ENCODE measurements around the gene PPP1R14C.
"Not testable (repeated sequence)": the region's sequence is repeated elsewhere in the genome, so short reads cannot be mapped to it uniquely, and the experiment has no call there.

The PPP1R14C gene

DNA sequence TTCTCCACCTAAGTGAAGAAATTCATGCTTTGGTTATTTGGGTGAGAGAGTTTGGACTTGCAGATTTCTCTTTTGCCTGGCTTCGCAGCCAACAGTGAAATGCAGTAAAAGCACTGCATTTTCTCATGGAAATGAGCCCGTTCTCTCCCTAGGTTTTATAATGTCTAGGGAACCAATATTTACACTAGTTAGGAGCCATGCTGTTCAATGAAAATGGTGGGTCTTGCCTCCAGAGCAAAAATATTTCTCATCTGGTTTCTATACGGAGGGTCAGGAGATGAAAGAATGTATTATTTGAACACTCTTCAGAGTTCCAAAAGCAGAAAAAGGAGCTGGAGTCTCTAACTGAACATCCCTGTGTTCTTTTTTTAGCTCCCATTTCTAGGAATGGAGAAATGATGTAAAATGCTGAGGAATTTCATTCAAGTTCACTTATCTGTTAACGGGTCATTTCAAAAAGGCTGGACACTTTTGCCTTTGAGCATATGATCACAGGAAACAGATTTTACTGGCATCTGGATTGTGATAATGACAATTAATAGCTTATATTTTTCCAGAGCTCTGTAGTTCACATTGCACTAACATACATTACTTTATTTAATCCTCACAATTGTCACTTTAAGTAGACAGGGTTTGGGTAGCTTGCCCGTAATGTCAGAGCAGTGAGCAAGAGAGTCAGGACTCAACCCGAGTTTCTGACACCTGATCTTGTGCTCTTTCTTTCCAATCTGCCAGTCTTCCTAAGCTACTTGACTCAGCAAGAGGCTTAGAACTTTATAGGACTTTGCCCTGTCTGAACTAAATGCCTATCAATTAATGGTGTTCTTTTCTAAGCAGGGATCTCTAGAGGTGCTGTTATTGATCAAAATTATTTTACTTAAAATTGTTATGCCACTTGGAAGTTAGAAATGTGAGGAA is 78.0 kb downstream of the PPP1R14C start:
- no peak for DNase-seq (ENCODE audit: low spot score)

GRCh38 chr6:150224820-150225219 is 82.0 kb downstream of the PPP1R14C start:
- DNase-seq (ENCODE audit: low spot score) = no peak

DNA sequence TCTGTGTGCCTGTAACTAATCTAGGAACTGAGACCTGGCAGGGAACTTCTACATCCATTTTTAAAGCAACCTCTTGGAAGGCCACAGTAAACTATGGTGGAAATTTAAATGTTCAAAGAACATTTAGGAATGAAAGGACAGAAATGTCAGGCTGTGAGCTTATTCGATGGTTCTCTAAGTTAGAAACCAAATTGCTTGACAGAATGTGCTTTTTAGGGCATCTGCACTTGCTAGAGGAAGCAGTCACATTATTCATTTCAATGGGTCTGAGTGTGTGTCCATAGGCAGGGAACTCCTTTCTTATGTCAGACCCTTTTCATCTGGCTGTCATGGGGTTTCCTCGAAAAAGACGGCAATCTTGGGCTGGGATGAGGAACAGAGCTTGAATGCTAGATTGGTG is 84.4 kb downstream of the PPP1R14C start:
- no peak for DNase-seq (ENCODE audit: low spot score)

- no peak for DNase-seq (ENCODE audit: low spot score)
These were observed 85.4 kb downstream of the PPP1R14C start for GRCh38 chr6:150228072-150228733.

DNA sequence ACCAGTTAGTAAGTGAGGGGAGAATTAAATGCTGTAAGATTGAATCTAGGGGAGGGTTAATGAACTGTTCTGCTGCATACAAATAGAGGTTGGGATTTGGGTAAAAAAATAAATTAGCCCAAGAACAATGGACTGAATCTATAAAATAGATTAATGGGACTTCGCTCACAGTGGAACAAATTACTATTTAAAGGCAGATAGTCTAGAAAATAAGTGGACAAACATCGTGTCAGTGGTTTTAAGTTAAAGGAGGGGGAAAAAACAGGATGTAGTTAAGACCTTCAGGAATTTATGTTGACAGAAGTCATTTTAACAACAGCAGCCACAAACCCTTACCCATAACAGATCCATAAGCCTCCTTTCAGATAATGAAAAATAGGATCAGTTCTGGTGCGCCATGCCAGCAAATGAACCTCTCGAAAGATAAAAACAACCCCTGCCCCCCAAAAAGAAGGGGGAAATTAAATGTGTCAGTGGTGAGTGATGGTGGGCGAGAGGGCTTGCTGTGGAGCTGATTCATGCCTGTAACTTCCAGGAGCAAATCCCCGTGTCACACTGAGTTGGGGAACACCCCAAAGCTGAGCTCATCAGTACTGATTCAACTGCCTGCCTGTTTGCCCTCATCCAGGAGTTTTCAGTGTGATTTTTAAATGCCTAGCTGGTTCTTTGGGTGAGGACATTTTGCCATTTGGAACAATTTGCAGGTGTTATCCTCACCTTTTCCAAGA is 86.8 kb downstream of the PPP1R14C start:
- DNase-seq (ENCODE audit: low spot score) = peak; percentile 52

GRCh38 chr6:150230164-150230561 is 87.3 kb downstream of the PPP1R14C start:
- no peak for DNase-seq (ENCODE audit: low spot score)

- no peak for DNase-seq (ENCODE audit: low spot score)
These were observed 88.1 kb downstream of the PPP1R14C start for GRCh38 chr6:150230832-150231524.

- DNase-seq (ENCODE audit: low spot score) = peak; percentile 68
These were observed 88.6 kb downstream of the PPP1R14C start for GRCh38 chr6:150231525-150231850.

DNA sequence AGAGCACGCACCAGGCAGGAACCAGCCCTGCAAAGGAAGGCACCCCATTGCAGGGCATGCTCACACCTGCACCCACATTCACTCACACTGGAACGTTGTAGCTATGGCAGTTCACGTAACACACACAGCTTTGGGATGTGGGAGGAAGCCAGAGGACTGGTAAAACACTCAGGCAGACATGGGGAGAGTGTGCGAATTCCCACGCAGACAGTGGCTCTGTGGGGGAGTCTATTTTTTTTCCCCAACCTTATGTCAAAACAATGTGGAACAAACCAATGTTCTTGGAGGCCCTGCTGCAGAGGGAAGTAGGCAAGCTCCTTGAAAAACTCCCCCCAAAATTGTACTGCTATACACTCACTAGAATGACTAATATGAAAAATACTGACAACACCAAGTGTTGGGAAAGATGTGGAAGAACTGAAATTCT is 91.0 kb downstream of the PPP1R14C start:
- DNase-seq (ENCODE audit: low spot score) = no peak

DNA sequence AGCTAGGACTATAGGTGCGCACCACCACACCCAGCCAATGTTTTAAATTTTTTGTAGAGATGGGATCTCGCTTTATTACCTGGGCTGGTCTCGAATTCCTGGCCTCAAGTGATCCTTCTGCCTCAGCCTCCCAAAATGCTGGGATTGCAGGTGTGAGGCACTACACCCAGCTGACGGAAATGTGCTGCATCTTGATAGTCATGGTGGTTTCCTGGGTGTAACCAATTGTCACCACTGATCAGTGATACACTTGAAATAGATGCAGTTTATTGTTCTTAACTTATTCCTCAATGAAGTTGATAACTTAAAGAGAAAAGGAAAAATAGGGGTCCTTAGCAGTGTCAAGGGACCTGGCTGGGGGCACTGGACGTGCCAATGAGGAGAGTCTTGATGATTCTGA is 92.4 kb downstream of the PPP1R14C start:
- DNase-seq (ENCODE audit: low spot score) = no peak

DNA sequence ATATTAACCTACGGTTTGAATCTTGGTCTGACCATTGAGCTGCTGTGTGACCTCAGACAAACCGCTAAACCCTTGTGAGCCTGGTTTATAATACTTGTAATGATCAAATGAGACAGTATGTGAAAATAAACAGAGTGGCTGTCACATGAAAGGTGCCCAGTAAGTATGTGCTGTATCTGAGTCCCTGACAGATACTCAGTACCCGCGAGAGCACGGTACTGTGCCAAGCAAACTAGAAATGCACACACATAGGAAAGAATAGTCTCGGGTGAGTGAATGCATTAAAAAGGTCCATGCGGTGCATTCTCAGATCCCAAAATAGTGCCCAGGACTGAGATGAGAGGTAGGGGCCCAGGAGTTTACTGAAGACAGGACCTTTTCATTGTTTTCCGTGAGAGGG is 93.3 kb downstream of the PPP1R14C start:
- no peak for DNase-seq (ENCODE audit: low spot score)

DNA sequence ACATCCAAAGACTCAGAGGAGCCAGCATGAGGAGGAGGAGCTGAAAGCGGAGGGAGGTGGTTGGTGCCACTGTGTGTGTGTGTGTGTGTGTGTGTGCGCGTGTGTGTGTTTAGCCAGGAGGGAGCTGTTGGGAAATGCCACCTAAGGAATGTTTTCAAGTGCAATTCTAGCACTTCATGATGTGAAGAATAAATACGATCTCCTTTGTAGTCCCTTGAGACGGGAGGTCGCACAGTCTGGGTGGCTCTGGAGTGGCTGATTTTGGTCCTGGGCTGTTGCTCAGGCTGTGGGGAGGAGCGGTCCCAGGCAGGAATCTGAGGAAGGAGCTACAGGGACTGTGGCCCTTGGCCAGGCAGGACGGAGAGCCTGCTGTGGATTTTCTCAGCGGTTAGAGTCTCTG is 93.7 kb downstream of the PPP1R14C start:
- DNase-seq (ENCODE audit: low spot score) = no peak

DNA sequence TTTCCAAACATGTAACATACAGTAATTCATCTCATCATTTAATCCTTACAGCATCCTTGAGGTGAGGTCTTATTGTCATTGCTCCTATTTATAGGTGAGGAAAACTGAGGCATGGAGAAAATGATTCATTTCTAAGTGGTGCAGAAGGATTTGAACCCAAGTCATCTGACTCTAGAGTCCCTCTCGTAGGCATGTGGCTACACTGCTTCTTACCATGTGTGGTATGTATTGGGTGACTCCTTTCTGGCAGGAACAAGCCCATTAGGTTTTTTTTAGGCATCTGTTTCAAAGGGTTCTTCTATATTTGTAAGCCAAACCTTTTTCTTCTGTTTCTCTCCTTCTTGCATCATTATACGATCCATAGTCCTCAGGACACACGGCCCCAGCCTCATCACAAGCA is 94.8 kb downstream of the PPP1R14C start:
- DNase-seq (ENCODE audit: low spot score) = no peak

GRCh38 chr6:150238336-150238741 is 95.5 kb downstream of the PPP1R14C start:
- DNase-seq (ENCODE audit: low spot score) = no peak

- DNase-seq (ENCODE audit: low spot score) = no peak
These were observed 96.1 kb downstream of the PPP1R14C start for GRCh38 chr6:150238846-150239407.

DNA sequence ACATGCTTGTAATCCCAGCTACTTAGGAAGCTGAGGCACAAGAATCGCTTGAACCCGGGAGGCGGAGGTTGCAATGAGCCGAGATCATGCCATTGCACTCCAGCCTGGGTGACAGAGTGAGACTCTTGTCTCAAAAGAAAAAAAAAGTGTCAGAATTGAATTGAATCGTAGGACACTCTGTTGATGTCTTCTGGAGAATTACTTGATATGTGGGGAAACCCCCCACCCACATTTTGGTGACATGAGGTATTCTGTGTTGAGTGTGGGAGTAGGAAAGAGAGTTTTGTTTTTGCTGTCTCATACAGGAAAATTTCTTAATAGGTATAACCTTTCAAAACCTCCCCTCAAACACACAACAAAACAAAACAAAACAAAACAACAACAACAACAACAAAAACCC is 98.9 kb downstream of the PPP1R14C start:
- not testable (repeated sequence) for DNase-seq (ENCODE audit: low spot score)

DNA sequence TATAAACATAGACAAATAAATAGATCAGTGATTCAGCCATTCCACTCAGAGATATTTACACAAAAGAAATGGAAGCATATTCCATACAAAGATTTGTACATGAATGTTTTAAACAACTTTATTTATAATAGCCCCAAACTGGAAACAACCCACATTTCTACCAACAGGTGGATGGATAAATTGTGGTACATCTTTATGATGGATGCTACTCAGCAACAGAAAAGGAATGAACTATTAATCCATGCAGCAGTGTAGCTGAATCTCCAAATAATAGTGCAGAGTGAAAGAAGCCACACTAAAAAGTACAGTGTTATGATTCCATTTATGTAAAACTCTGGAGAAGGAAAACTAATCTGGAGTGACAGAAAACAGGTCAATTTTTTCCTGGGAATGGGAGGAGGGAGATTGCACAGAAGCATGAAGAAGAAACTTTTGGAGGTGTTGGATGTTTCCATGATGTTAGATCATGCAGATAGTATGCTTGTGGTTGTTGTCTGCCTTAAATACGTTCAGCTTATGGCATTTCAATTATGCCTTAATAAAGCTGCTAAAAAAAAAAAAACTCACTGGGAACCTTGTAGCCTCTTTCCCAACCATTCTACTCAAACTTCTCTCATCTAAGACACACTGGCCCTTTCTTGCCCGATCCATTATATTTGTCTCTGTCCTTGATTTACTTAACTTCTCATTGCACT is 100.9 kb downstream of the PPP1R14C start:
- peak; percentile 64 for DNase-seq (ENCODE audit: low spot score)

- DNase-seq (ENCODE audit: low spot score) = no peak
These were observed 102.5 kb downstream of the PPP1R14C start for GRCh38 chr6:150245148-150245935.

- DNase-seq (ENCODE audit: low spot score) = no peak
These were observed 105.0 kb downstream of the PPP1R14C start for GRCh38 chr6:150247803-150248202.

DNA sequence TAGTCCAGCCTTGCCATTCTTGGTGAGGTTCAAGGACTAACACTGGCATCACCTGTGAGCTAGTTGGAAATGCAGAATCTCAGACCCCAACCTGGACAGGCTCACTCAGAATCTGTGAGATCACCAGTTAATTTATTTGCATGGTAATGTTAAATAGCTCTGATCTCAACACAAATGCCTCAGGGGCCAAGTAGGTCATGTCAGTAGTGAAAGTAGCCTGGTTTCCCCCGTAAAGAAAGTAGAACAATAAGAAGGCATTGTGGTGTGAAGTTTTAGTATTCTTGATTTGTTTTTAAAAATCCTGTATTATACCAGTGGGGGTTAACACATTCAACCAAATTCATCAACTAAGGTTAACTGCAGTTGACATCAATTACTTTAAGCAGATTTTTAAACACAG is 105.5 kb downstream of the PPP1R14C start:
- no peak for DNase-seq (ENCODE audit: low spot score)

All from GM03348 (cell line).